ENCODE data around the gene HAND1.

HAND1 gene

GRCh38 chr5:154442801-154443200 lies 35.2 kb downstream of the HAND1 start:
- Histone ChIP-seq H3K27me3 (ENCODE audit: control insufficient read depth, insufficient read depth, low read length) (no peaks in the 10 kb centered on the region; the same call in 1 of the 2 replicates), H3K9me3 (ENCODE audit: control insufficient read depth, insufficient read depth, low read length) (no peaks in the 10 kb centered on the region), H3K4me3 (ENCODE audit: low read length) (no peak overlapping the region), H3K36me3 (ENCODE audit: control insufficient read depth, insufficient read depth, low read length) (peaks cover 2% of the 10 kb centered on the region), H3K27ac (ENCODE audit: low read length) (no peak overlapping the region), H3K4me1 (ENCODE audit: control insufficient read depth, insufficient read depth, low read length) (no peaks in the 10 kb centered on the region)
- DNase-seq (ENCODE audit: low read depth, low spot score): no peak
- WGBS (ENCODE audit: insufficient coverage, insufficient read length): no CpG with 5 or more reads among the region's 1 CpG

GRCh38 chr5:154440540-154440939 lies 37.5 kb downstream of the HAND1 start:
- H3K27me3 ChIP-seq (ENCODE audit: control insufficient read depth, insufficient read depth, low read length): no peaks in the 10 kb centered on the region
- H3K4me3 ChIP-seq (ENCODE audit: low read length): no peak overlapping the region
- DNase-seq (ENCODE audit: low read depth, low spot score): no peak
- no peaks in the 10 kb centered on the region for H3K4me1 ChIP-seq (ENCODE audit: control insufficient read depth, insufficient read depth, low read length)
- H3K9me3 ChIP-seq (ENCODE audit: control insufficient read depth, insufficient read depth, low read length): no peaks in the 10 kb centered on the region
- WGBS (ENCODE audit: insufficient coverage, insufficient read length): no CpG with 5 or more reads among the region's 5 CpGs
- H3K27ac ChIP-seq (ENCODE audit: low read length): no peak overlapping the region
- peaks cover 2% of the 10 kb centered on the region; the same call in 1 of the 2 replicates for H3K36me3 ChIP-seq (ENCODE audit: control insufficient read depth, insufficient read depth, low read length)

- DNase-seq (ENCODE audit: low read depth, low spot score): no peak
- peaks cover 2% of the 10 kb centered on the region; the same call in 1 of the 2 replicates for H3K36me3 ChIP-seq (ENCODE audit: control insufficient read depth, insufficient read depth, low read length)
- no peaks in the 10 kb centered on the region; the same call in 1 of the 2 replicates for H3K4me1 ChIP-seq (ENCODE audit: control insufficient read depth, insufficient read depth, low read length)
- no peak overlapping the region for H3K27ac ChIP-seq (ENCODE audit: low read length)
- H3K27me3 ChIP-seq (ENCODE audit: control insufficient read depth, insufficient read depth, low read length): no peaks in the 10 kb centered on the region
- no peaks in the 10 kb centered on the region for H3K9me3 ChIP-seq (ENCODE audit: control insufficient read depth, insufficient read depth, low read length)
- no CpG with 5 or more reads among the region's 5 CpGs for WGBS (ENCODE audit: insufficient coverage, insufficient read length)
- H3K4me3 ChIP-seq (ENCODE audit: low read length): no peak overlapping the region
Observed at GRCh38 chr5:154437281-154437965, 40.6 kb downstream of the HAND1 start.

GRCh38 chr5:154435226-154435625 lies 42.8 kb downstream of the HAND1 start:
- no peak overlapping the region for H3K27ac ChIP-seq (ENCODE audit: low read length)
- H3K36me3 ChIP-seq (ENCODE audit: control insufficient read depth, insufficient read depth, low read length): peaks cover 2% of the 10 kb centered on the region; the same call in 1 of the 2 replicates
- H3K4me1 ChIP-seq (ENCODE audit: control insufficient read depth, insufficient read depth, low read length): no peaks in the 10 kb centered on the region; the same call in 1 of the 2 replicates
- no peaks in the 10 kb centered on the region for H3K9me3 ChIP-seq (ENCODE audit: control insufficient read depth, insufficient read depth, low read length)
- DNase-seq (ENCODE audit: low read depth, low spot score): no peak
- no peaks in the 10 kb centered on the region for H3K27me3 ChIP-seq (ENCODE audit: control insufficient read depth, insufficient read depth, low read length)
- H3K4me3 ChIP-seq (ENCODE audit: low read length): no peak overlapping the region
- no CpG with 5 or more reads among the region's 3 CpGs for WGBS (ENCODE audit: insufficient coverage, insufficient read length)

GRCh38 chr5:154430961-154431630 lies 46.9 kb downstream of the HAND1 start:
- H3K27me3 ChIP-seq (ENCODE audit: control insufficient read depth, insufficient read depth, low read length): no peaks in the 10 kb centered on the region
- H3K27ac ChIP-seq (ENCODE audit: low read length): no peak overlapping the region
- no peak overlapping the region for H3K4me3 ChIP-seq (ENCODE audit: low read length)
- H3K36me3 ChIP-seq (ENCODE audit: control insufficient read depth, insufficient read depth, low read length): no peaks in the 10 kb centered on the region
- H3K9me3 ChIP-seq (ENCODE audit: control insufficient read depth, insufficient read depth, low read length): no peaks in the 10 kb centered on the region
- no CpG with 5 or more reads among the region's 4 CpGs for WGBS (ENCODE audit: insufficient coverage, insufficient read length)
- H3K4me1 ChIP-seq (ENCODE audit: control insufficient read depth, insufficient read depth, low read length): no peaks in the 10 kb centered on the region; the same call in 1 of the 2 replicates
- DNase-seq (ENCODE audit: low read depth, low spot score): no peak

GRCh38 chr5:154430466-154430865 lies 47.6 kb downstream of the HAND1 start:
- WGBS (ENCODE audit: insufficient coverage, insufficient read length): no CpG with 5 or more reads among the region's 4 CpGs
- no peaks in the 10 kb centered on the region for H3K9me3 ChIP-seq (ENCODE audit: control insufficient read depth, insufficient read depth, low read length)
- no peak overlapping the region for H3K4me3 ChIP-seq (ENCODE audit: low read length)
- no peak overlapping the region for H3K27ac ChIP-seq (ENCODE audit: low read length)
- no peaks in the 10 kb centered on the region; the same call in 1 of the 2 replicates for H3K4me1 ChIP-seq (ENCODE audit: control insufficient read depth, insufficient read depth, low read length)
- H3K27me3 ChIP-seq (ENCODE audit: control insufficient read depth, insufficient read depth, low read length): no peaks in the 10 kb centered on the region
- H3K36me3 ChIP-seq (ENCODE audit: control insufficient read depth, insufficient read depth, low read length): no peaks in the 10 kb centered on the region
- no peak for DNase-seq (ENCODE audit: low read depth, low spot score)

- no peaks in the 10 kb centered on the region for H3K4me1 ChIP-seq (ENCODE audit: control insufficient read depth, insufficient read depth, low read length)
- DNase-seq (ENCODE audit: low read depth, low spot score): no peak
- no peaks in the 10 kb centered on the region for H3K9me3 ChIP-seq (ENCODE audit: control insufficient read depth, insufficient read depth, low read length)
- no peaks in the 10 kb centered on the region for H3K36me3 ChIP-seq (ENCODE audit: control insufficient read depth, insufficient read depth, low read length)
- no peaks in the 10 kb centered on the region for H3K27me3 ChIP-seq (ENCODE audit: control insufficient read depth, insufficient read depth, low read length)
- no CpG with 5 or more reads among the region's 1 CpG for WGBS (ENCODE audit: insufficient coverage, insufficient read length)
- no peak overlapping the region for H3K27ac ChIP-seq (ENCODE audit: low read length)
- no peak overlapping the region for H3K4me3 ChIP-seq (ENCODE audit: low read length)
Observed at GRCh38 chr5:154429341-154429740, 48.7 kb downstream of the HAND1 start.

- Histone ChIP-seq H3K4me3 (ENCODE audit: low read length) (no peak overlapping the region), H3K9me3 (ENCODE audit: control insufficient read depth, insufficient read depth, low read length) (no peaks in the 10 kb centered on the region), H3K4me1 (ENCODE audit: control insufficient read depth, insufficient read depth, low read length) (no peaks in the 10 kb centered on the region), H3K27ac (ENCODE audit: low read length) (no peak overlapping the region), H3K27me3 (ENCODE audit: control insufficient read depth, insufficient read depth, low read length) (no peaks in the 10 kb centered on the region), H3K36me3 (ENCODE audit: control insufficient read depth, insufficient read depth, low read length) (no peaks in the 10 kb centered on the region)
- no CpG with 5 or more reads among the region's 3 CpGs for WGBS (ENCODE audit: insufficient coverage, insufficient read length)
- no peak for DNase-seq (ENCODE audit: low read depth, low spot score)
Observed at GRCh38 chr5:154428208-154428607, 49.8 kb downstream of the HAND1 start.
